ENCODE data around the gene NPPC. TPM values are rescaled to one million over a fixed set of nuclear protein-coding genes. Genes with fewer than 3 reads are reported as not detected.

Gene NPPC
- total RNA-seq, 1 experiment from 2014 or later: 0.98 TPM

DNA sequence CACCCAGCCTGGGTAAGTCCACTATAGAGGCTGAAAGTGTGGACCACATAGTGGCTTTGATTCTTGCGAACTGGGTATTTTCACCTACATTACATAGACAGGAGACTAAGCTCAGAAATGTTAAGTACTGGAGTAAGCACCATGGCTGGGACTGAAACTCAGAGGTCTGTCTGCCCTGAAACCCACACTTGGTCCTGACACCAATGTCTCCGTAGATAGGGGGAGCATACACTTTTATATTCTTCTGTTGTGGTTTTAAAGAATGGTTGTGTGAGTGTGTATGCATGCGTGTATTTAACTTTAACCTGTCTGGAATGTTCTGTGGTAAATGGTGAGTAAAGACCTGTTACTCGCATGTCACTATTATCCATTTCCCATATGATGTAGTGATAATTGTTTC, 10.3 kb upstream of the NPPC start (continued):
- TF ChIP-seq, protein P1, sequence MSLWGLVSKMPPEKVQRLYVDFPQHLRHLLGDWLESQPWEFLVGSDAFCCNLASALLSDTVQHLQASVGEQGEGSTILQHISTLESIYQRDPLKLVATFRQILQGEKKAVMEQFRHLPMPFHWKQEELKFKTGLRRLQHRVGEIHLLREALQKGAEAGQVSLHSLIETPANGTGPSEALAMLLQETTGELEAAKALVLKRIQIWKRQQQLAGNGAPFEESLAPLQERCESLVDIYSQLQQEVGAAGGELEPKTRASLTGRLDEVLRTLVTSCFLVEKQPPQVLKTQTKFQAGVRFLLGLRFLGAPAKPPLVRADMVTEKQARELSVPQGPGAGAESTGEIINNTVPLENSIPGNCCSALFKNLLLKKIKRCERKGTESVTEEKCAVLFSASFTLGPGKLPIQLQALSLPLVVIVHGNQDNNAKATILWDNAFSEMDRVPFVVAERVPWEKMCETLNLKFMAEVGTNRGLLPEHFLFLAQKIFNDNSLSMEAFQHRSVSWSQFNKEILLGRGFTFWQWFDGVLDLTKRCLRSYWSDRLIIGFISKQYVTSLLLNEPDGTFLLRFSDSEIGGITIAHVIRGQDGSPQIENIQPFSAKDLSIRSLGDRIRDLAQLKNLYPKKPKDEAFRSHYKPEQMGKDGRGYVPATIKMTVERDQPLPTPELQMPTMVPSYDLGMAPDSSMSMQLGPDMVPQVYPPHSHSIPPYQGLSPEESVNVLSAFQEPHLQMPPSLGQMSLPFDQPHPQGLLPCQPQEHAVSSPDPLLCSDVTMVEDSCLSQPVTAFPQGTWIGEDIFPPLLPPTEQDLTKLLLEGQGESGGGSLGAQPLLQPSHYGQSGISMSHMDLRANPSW (CRISPR knock-in tag; conservative IDR thresholded peaks at IDR 0.05; ENCODE audit: low read depth): no peak
- TF ChIP-seq, protein P2, sequence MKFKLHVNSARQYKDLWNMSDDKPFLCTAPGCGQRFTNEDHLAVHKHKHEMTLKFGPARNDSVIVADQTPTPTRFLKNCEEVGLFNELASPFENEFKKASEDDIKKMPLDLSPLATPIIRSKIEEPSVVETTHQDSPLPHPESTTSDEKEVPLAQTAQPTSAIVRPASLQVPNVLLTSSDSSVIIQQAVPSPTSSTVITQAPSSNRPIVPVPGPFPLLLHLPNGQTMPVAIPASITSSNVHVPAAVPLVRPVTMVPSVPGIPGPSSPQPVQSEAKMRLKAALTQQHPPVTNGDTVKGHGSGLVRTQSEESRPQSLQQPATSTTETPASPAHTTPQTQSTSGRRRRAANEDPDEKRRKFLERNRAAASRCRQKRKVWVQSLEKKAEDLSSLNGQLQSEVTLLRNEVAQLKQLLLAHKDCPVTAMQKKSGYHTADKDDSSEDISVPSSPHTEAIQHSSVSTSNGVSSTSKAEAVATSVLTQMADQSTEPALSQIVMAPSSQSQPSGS (CRISPR knock-in tag; IDR thresholded peaks at IDR 0.05; ENCODE audit: borderline replicate concordance, low read depth): no peak
- TF ChIP-seq, protein P3, sequence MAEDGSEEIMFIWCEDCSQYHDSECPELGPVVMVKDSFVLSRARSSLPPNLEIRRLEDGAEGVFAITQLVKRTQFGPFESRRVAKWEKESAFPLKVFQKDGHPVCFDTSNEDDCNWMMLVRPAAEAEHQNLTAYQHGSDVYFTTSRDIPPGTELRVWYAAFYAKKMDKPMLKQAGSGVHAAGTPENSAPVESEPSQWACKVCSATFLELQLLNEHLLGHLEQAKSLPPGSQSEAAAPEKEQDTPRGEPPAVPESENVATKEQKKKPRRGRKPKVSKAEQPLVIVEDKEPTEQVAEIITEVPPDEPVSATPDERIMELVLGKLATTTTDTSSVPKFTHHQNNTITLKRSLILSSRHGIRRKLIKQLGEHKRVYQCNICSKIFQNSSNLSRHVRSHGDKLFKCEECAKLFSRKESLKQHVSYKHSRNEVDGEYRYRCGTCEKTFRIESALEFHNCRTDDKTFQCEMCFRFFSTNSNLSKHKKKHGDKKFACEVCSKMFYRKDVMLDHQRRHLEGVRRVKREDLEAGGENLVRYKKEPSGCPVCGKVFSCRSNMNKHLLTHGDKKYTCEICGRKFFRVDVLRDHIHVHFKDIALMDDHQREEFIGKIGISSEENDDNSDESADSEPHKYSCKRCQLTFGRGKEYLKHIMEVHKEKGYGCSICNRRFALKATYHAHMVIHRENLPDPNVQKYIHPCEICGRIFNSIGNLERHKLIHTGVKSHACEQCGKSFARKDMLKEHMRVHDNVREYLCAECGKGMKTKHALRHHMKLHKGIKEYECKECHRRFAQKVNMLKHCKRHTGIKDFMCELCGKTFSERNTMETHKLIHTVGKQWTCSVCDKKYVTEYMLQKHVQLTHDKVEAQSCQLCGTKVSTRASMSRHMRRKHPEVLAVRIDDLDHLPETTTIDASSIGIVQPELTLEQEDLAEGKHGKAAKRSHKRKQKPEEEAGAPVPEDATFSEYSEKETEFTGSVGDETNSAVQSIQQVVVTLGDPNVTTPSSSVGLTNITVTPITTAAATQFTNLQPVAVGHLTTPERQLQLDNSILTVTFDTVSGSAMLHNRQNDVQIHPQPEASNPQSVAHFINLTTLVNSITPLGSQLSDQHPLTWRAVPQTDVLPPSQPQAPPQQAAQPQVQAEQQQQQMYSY (CRISPR knock-in tag; IDR thresholded peaks at IDR 0.05): no peak

DNA sequence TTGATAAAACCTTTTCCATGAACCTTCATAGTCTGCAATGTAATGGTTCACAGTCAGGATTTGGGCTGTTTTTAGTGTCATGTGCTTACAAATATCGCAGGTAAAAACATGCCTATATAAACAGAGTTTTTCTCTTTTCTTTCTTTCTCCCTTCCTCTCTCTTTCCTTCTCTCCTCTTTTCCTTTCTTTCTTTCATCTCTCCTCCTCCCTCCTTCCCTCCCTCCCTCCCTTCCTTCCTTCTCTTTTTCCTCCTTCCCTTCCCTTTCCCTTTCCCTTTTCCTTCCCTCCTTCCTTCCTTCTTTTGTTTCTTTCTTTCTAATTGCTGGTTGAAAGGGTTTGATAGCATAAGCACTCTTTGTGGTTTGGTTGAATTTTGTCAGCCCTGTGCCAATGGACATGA, 9.6 kb upstream of the NPPC start:
- no peak for TF ChIP-seq FOXP1 (CRISPR knock-in tag; IDR thresholded peaks at IDR 0.05; ENCODE audit: borderline replicate concordance)
- no peak for TF ChIP-seq ATF1 (CRISPR knock-in tag; IDR thresholded peaks at IDR 0.05)
- TF ChIP-seq HMGA2 (CRISPR knock-in tag; IDR thresholded peaks at IDR 0.05): no peak
- TF ChIP-seq, protein P4, sequence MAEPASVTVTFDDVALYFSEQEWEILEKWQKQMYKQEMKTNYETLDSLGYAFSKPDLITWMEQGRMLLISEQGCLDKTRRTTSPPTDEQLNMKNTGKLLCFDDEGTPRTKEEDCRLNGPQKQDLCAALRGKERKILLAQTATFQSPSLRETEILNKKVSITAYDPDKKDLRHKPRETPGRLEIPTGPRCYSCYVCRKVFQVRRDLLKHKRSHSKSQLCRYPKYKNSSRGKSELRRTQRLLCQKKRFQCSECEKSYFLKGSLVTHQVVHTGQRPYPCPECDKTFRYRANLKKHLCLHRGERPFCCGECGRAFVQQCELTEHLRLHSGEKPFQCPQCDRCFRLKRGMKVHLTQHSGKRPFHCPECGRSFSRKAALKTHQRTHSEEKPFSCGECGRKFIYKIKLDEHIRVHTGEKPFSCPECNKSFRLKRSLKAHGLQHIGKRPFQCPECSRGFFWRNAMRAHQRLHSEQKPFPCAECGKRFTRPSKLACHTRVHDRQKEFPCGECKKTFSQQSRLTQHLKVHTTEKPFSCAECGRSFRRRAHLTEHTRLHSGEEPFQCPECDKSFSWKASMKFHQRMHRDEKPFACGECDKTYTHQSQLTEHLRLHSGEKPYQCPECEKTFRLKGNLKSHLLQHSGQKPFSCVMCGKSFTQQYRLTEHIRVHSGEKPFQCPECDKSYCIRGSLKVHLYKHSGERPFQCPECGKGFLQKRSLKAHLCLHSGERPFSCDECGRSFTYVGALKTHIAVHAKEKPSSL (CRISPR knock-in tag; conservative IDR thresholded peaks at IDR 0.05): no peak
- TF ChIP-seq JUN (CRISPR knock-in tag; IDR thresholded peaks at IDR 0.05): no peak
- no peak for TF ChIP-seq NR2C2 (CRISPR knock-in tag; IDR thresholded peaks at IDR 0.05)
- TF ChIP-seq, protein P5, sequence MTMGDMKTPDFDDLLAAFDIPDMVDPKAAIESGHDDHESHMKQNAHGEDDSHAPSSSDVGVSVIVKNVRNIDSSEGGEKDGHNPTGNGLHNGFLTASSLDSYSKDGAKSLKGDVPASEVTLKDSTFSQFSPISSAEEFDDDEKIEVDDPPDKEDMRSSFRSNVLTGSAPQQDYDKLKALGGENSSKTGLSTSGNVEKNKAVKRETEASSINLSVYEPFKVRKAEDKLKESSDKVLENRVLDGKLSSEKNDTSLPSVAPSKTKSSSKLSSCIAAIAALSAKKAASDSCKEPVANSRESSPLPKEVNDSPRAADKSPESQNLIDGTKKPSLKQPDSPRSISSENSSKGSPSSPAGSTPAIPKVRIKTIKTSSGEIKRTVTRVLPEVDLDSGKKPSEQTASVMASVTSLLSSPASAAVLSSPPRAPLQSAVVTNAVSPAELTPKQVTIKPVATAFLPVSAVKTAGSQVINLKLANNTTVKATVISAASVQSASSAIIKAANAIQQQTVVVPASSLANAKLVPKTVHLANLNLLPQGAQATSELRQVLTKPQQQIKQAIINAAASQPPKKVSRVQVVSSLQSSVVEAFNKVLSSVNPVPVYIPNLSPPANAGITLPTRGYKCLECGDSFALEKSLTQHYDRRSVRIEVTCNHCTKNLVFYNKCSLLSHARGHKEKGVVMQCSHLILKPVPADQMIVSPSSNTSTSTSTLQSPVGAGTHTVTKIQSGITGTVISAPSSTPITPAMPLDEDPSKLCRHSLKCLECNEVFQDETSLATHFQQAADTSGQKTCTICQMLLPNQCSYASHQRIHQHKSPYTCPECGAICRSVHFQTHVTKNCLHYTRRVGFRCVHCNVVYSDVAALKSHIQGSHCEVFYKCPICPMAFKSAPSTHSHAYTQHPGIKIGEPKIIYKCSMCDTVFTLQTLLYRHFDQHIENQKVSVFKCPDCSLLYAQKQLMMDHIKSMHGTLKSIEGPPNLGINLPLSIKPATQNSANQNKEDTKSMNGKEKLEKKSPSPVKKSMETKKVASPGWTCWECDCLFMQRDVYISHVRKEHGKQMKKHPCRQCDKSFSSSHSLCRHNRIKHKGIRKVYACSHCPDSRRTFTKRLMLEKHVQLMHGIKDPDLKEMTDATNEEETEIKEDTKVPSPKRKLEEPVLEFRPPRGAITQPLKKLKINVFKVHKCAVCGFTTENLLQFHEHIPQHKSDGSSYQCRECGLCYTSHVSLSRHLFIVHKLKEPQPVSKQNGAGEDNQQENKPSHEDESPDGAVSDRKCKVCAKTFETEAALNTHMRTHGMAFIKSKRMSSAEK (CRISPR knock-in tag; IDR thresholded peaks at IDR 0.05; ENCODE audit: borderline replicate concordance): no peak

More for the DNA sequence above, 9.6 kb upstream of the NPPC start:
- DNase-seq (ENCODE audit: low spot score) (no peak), ATAC-seq (no peak)
- Mint-ChIP-seq H3K36me3 (no peaks in the 10 kb centered on the region), H3K4me3 (no peak overlapping the region), H3K4me1 (no peaks in the 10 kb centered on the region), H3K27me3 (ENCODE audit: low read depth) (no peaks in the 10 kb centered on the region), H3K27ac (no peak overlapping the region), H3K9me3 (no peaks in the 10 kb centered on the region)
- ChIA-PET CTCF (interaction anchor here (1.3 to 2.0 kb wide), 3 partner anchors 10 to 35 kb away, joined by 5 to 27 read pairs (median 13); partner anchors contain the start of gene NPPC), POLR2A (no interaction called here)
